Endothelial cell of umbilical vein (primary cell): ENCODE results near the gene FBH1. TPM values are rescaled to one million over a fixed set of nuclear protein-coding genes. Genes with fewer than 3 reads are reported as not detected.

Experiments
- BruUV-seq: library from RNA; stranded (reverse); fragments of 400-500 nt; replicated peaks from 2 replicates; lab custom pipeline; 2021; lab: Mats Ljungman, UMichigan
- CTCF ChIA-PET: fragments of 300-600, 350-600 bp; sonication (Branson Sonifier 250); formaldehyde crosslinking; loops from one replicate; lab custom pipeline; 2021; ENCODE audit warnings: antibody characterized with exemption, inconsistent platforms; lab: Charles Lee
- POLR2A ChIA-PET: fragments of 300-600, 350-600 bp; sonication (Branson Sonifier 250); formaldehyde crosslinking; loops from one replicate; lab custom pipeline; 2021; ENCODE audit warnings: antibody characterized with exemption, inconsistent platforms; lab: Charles Lee
- DNase-seq: peaks from one replicate; pipeline ENCODE4 v3.0.0-alpha.2; 2011; ENCODE audit warnings: low read depth, low spot score
- FAIRE-seq: peaks from 2 replicates; lab custom pipeline; 2011; peaks lifted over from hg19 to GRCh38; lab: Jason Lieb, UNC
- H2AFZ ChIP-seq: 2 replicates; pipeline ENCODE4 v1.6.0; 2012; ENCODE audit warnings: low read depth, low read length, control low read depth, inconsistent platforms
- H3K27ac ChIP-seq: 2 replicates; pipeline ENCODE4 v1.5.1; 2011; ENCODE audit warnings: low read depth, mild to moderate bottlenecking, control low read depth, low read length, moderate library complexity; ENCODE audit not compliant: insufficient read depth
- H3K27me3 ChIP-seq, 2 experiments: 2 replicates each; pipeline versions ENCODE4 v1.6.0 to v1.6.1; 2011; ENCODE audit warnings: low read length in 2 of 2, mixed read lengths in 1 of 2; ENCODE audit not compliant: control insufficient read depth in 2 of 2, insufficient read depth in 2 of 2
- H3K36me3 ChIP-seq, 2 experiments: 2 replicates in 1 of 2; 3 replicates in 1 of 2; pipeline ENCODE4 v1.5.1; 2011; ENCODE audit warnings: low read length in 2 of 2, mild to moderate bottlenecking in 1 of 2, moderate library complexity in 1 of 2; ENCODE audit not compliant: control insufficient read depth in 2 of 2, insufficient read depth in 2 of 2; ENCODE audit errors: extremely low read depth in 1 of 2
- H3K4me1 ChIP-seq: 3 replicates; pipeline ENCODE4 v1.5.1; 2011; ENCODE audit warnings: mild to moderate bottlenecking, low read length; ENCODE audit not compliant: control insufficient read depth, insufficient read depth; ENCODE audit errors: extremely low read depth
- H3K4me2 ChIP-seq: 2 replicates; pipeline ENCODE4 v1.6.1; 2011; ENCODE audit warnings: low read length, control low read depth, mixed read lengths; ENCODE audit not compliant: insufficient read depth
- H3K4me3 ChIP-seq, 3 experiments: fragments of 200-600 bp in 1 of 3; sonication (generic), shearing (Covaris generic) in 1 of 3; replicated peaks in 1 of 3; 2 replicates each; pipeline ENCODE4 v1.5.1; 2011 to 2016; ENCODE audit warnings: control low read depth in 3 of 3, low read length in 3 of 3, mild to moderate bottlenecking in 2 of 3, inconsistent platforms in 1 of 3, low read depth in 1 of 3, moderate library complexity in 1 of 3; ENCODE audit not compliant: insufficient read depth in 1 of 3
- H3K79me2 ChIP-seq: 2 replicates; pipeline ENCODE4 v1.6.0; 2012; ENCODE audit warnings: low read length, inconsistent platforms; ENCODE audit not compliant: control insufficient read depth, insufficient read depth
- H3K9ac ChIP-seq: replicated peaks from 2 replicates; pipeline ENCODE3; 2011; ENCODE audit warnings: low read length, control low read depth; ENCODE audit not compliant: insufficient read depth; ENCODE audit errors: extremely low read depth
- H3K9me1 ChIP-seq: replicated peaks from 3 replicates; pipeline ENCODE4 v1.6.0; 2011; ENCODE audit warnings: mild to moderate bottlenecking, low read length; ENCODE audit not compliant: control insufficient read depth, insufficient read depth; ENCODE audit errors: extremely low read depth
- H3K9me3 ChIP-seq: replicated peaks from 2 replicates; pipeline ENCODE4 v1.5.1; 2012; ENCODE audit warnings: low read length, inconsistent platforms; ENCODE audit not compliant: control insufficient read depth, insufficient read depth
- H4K20me1 ChIP-seq: replicated peaks from 2 replicates; pipeline ENCODE3; 2011; ENCODE audit warnings: mild to moderate bottlenecking, low read length; ENCODE audit not compliant: control insufficient read depth, insufficient read depth; ENCODE audit errors: extremely low read depth
- EZH2 ChIP-seq: IDR thresholded peaks from 2 replicates; pipeline ENCODE4 v1.6.1; 2012; ENCODE audit warnings: borderline replicate concordance, low read depth, mild to moderate bottlenecking, moderate library complexity, low read length, inconsistent platforms; ENCODE audit not compliant: severe bottlenecking
- FOS ChIP-seq: IDR thresholded peaks from 2 replicates; pipeline ENCODE4 v1.6.1; 2011; ENCODE audit warnings: mild to moderate bottlenecking, low read length, moderate library complexity, borderline replicate concordance; ENCODE audit not compliant: insufficient read depth
- JUN ChIP-seq: IDR thresholded peaks from 2 replicates; pipeline ENCODE4 v1.6.1; 2011; ENCODE audit warnings: borderline replicate concordance, low read depth; ENCODE audit not compliant: insufficient read length, insufficient read depth
- MAX ChIP-seq: IDR thresholded peaks from 2 replicates; pipeline ENCODE4 v1.6.1; 2011; ENCODE audit not compliant: insufficient read depth, insufficient read length
- MYC ChIP-seq: IDR thresholded peaks from one replicate; pipeline ENCODE4 v1.6.1; 2011; ENCODE audit warnings: mild to moderate bottlenecking, low read depth, low read length
- POLR2A ChIP-seq: IDR thresholded peaks from 2 replicates; pipeline ENCODE4 v1.6.1; 2012; ENCODE audit warnings: low read depth, mild to moderate bottlenecking, control low read depth, low read length
- POLR2AphosphoS5 ChIP-seq: IDR thresholded peaks from 2 replicates; pipeline ENCODE4 v1.6.1; 2012; ENCODE audit warnings: low read depth, mild to moderate bottlenecking, control low read depth, low read length, moderate library complexity; ENCODE audit not compliant: insufficient read depth
- dilution Hi-C: fragments of 300-500 bp; cut with MboI; formaldehyde crosslinking; loops from one replicate; pipeline ENCODE4 v1.15.0; 2019; ENCODE audit warnings: low sequenced_read_pairs; ENCODE audit not compliant: extremely low pct_ligation_motif_present
- intact Hi-C: fragments of 100-400 bp; cut with micrococcal nuclease; formaldehyde crosslinking; loops from one replicate; pipeline ENCODE4 v1.10.0; 2022
- polyA plus RNA-seq, 4 experiments: library from polyadenylated mRNA; depleted of rRNA in 3 of 4; stranded (reverse) in 3 of 4; unstranded in 1 of 4; fragments of >200 nt; gene quantifications; 2 replicates each; pipeline versions ENCODE4 v1.2.1 to v1.2.3, GENCODE V29; 2011 to 2012; ENCODE audit warnings: missing spikeins in 1 of 4
- total RNA-seq: library from RNA; stranded (reverse); gene quantifications from 2 replicates; pipeline ENCODE4 v1.2.3, GENCODE V29; 2021
- TF ChIP-seq, protein P1 (sequence below), 2 donors: IDR thresholded peaks; 1 replicate in 1 of 2; 2 replicates in 1 of 2; pipeline ENCODE4 v1.5.1; 2011; ENCODE audit warnings: low read length in 2 of 2, mild to moderate bottlenecking in 2 of 2, moderate library complexity in 2 of 2, control low read depth in 1 of 2, inconsistent platforms in 1 of 2, low read depth in 1 of 2; ENCODE audit not compliant: insufficient read depth in 1 of 2; ENCODE audit errors: extremely low read depth in 1 of 2

The FBH1 gene
- total and polyA plus RNA-seq, 2 donors (not counting 3 experiments of a cell fraction or from before 2014, with no cell fraction given) = 71.4 to 97.0 TPM

DNA sequence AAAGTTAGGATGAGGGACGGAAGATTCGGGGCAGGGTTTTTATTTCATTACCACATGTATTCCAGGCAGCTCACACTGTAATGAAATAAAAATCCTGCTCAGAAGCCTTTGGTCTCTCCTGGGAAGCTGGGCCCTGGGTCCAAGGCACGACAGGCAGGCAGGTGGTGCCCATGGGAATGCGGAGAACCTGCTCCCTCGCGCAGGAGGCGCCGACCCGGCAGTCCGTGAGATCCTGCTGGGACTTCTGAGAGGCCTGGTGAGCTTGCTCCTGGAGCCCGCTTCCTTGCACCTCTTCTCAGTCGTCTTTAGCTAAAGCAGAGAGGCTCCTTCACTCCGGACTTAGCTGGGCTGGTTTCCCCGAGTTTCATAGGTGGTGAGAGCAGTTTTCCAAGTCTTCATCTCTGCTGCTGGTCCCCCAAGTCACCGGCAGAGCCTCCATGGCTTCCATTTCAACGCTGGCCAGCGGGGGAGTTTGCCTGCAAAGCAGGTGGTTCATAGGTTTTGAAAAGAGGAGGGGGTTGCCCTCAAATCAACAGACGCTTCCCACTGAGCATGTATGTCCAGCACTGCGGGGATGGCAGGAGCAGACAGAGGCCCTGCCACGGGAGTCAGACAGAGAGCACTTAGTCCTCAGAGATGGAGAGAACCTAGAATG lies 62.8 kb downstream of the FBH1 start:
- no peak overlapping the region for H3K27ac ChIP-seq
- H3K9me3 ChIP-seq = no peaks in the 10 kb centered on the region
- H3K27me3 ChIP-seq = no peaks in the 10 kb centered on the region
- DNase-seq (no peak), FAIRE-seq (no peak)
- no peak overlapping the region for H3K9ac ChIP-seq
- no peak overlapping the region for H2AFZ ChIP-seq
- H3K4me1 ChIP-seq = peaks cover 7% of the 10 kb centered on the region
- no peaks in the 10 kb centered on the region for H3K9me1 ChIP-seq
- no peaks in the 10 kb centered on the region for H4K20me1 ChIP-seq
- ChIA-PET POLR2A (no interaction called here), CTCF (interaction anchor here (1.2 to 3.9 kb wide), 3 partner anchors 61 to 449 kb away, joined by 3 to 23 read pairs (median 6); partner anchors contain the start of gene PFKFB3)
- TF ChIP-seq MYC (no peak), POLR2A (no peak), EZH2 (no peak), POLR2AphosphoS5 (no peak), JUN (no peak), FOS (no peak), MAX (no peak)
- TF ChIP-seq, protein P1, sequence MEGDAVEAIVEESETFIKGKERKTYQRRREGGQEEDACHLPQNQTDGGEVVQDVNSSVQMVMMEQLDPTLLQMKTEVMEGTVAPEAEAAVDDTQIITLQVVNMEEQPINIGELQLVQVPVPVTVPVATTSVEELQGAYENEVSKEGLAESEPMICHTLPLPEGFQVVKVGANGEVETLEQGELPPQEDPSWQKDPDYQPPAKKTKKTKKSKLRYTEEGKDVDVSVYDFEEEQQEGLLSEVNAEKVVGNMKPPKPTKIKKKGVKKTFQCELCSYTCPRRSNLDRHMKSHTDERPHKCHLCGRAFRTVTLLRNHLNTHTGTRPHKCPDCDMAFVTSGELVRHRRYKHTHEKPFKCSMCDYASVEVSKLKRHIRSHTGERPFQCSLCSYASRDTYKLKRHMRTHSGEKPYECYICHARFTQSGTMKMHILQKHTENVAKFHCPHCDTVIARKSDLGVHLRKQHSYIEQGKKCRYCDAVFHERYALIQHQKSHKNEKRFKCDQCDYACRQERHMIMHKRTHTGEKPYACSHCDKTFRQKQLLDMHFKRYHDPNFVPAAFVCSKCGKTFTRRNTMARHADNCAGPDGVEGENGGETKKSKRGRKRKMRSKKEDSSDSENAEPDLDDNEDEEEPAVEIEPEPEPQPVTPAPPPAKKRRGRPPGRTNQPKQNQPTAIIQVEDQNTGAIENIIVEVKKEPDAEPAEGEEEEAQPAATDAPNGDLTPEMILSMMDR (IDR thresholded peaks at IDR 0.05; ENCODE audit: extremely low read depth in 1 of 2, insufficient read depth in 1 of 2, low read depth in 1 of 2, low read length in 2 of 2) = no peak
- BruUV-seq = no TSS peak
- peaks cover 0 to 7% of the 10 kb centered on the region in 2 experiments for H3K36me3 ChIP-seq
- H3K79me2 ChIP-seq = no peaks in the 10 kb centered on the region
- no peak overlapping the region for H3K4me2 ChIP-seq
- no peak overlapping the region for H3K4me3 ChIP-seq
- intact Hi-C loops = no loop called here
- dilution Hi-C loops = loop anchor here (25.0 kb wide), 1 partner anchor 134 kb away; the partner anchor contains the start of gene RBM17
